OCI-LY1 (cell line): ENCODE data around the gene SECTM1.

ENCODE experiments used
- H2AFZ ChIP-seq: fragments of 200-600 bp; sonication (generic), shearing (Covaris generic); 2 replicates; pipeline ENCODE4 v1.6.0; 2014; ENCODE audit warnings: antibody characterized with exemption, mild to moderate bottlenecking, low read length
- H3F3A ChIP-seq: fragments of 200-600 bp; sonication (generic), shearing (Covaris generic); 2 replicates; pipeline ENCODE4 v1.6.0; 2014; ENCODE audit warnings: mild to moderate bottlenecking, antibody characterized with exemption, low read length, moderate library complexity; ENCODE audit not compliant: insufficient read depth
- H3K27ac ChIP-seq: fragments of 200-600 bp; sonication (generic); 2 replicates; pipeline ENCODE4 v1.5.1; 2014; ENCODE audit warnings: low read length, mixed run types, mild to moderate bottlenecking, low read depth; ENCODE audit not compliant: poor library complexity, severe bottlenecking
- H3K27me3 ChIP-seq: fragments of 200-600 bp; sonication (generic); 2 replicates; pipeline ENCODE4 v1.6.0; 2014; ENCODE audit warnings: antibody characterized with exemption, mild to moderate bottlenecking, low read length, moderate library complexity; ENCODE audit not compliant: insufficient read depth
- H3K36me3 ChIP-seq: fragments of 200-600 bp; sonication (generic); 2 replicates; pipeline ENCODE4 v1.6.1; 2014; ENCODE audit warnings: mild to moderate bottlenecking, antibody characterized with exemption, low read length, moderate library complexity, mixed read lengths; ENCODE audit not compliant: insufficient read depth
- H3K4me1 ChIP-seq: fragments of 200-600 bp; sonication (generic); 2 replicates; pipeline ENCODE4 v1.5.1; 2014; ENCODE audit warnings: mild to moderate bottlenecking, low read length, moderate library complexity; ENCODE audit not compliant: insufficient read depth, severe bottlenecking
- H3K4me2 ChIP-seq: fragments of 200-600 bp; sonication (generic), shearing (Covaris generic); 2 replicates; pipeline ENCODE4 v1.6.1; 2014; ENCODE audit warnings: low read length
- H3K4me3 ChIP-seq: fragments of 200-600 bp; sonication (generic); 2 replicates; pipeline ENCODE4 v1.5.1; 2014; ENCODE audit warnings: low read length, low read depth, mild to moderate bottlenecking, mixed read lengths; ENCODE audit not compliant: poor library complexity, severe bottlenecking
- H3K79me2 ChIP-seq: fragments of 200-600 bp; shearing (Covaris generic); 2 replicates; pipeline ENCODE4 v1.6.1; 2016; ENCODE audit warnings: mixed run types, low read length, mixed read lengths; ENCODE audit not compliant: insufficient read depth
- H3K9ac ChIP-seq: fragments of 200-600 bp; sonication (generic), shearing (Covaris generic); 2 replicates; pipeline ENCODE4 v1.6.1; 2014; ENCODE audit warnings: mild to moderate bottlenecking, low read length, mixed read lengths
- H3K9me2 ChIP-seq: fragments of 200-600 bp; sonication (generic), shearing (Covaris generic); 2 replicates; pipeline ENCODE4 v1.6.1; 2014; ENCODE audit warnings: low read depth, mild to moderate bottlenecking, low read length, mixed read lengths
- H3K9me3 ChIP-seq: fragments of 200-600 bp; shearing (Covaris generic); 2 replicates; pipeline ENCODE4 v1.6.1; 2014; ENCODE audit warnings: low read length, mixed read lengths
- H4K20me1 ChIP-seq: fragments of 200-600 bp; sonication (generic), shearing (Covaris generic); 2 replicates; pipeline ENCODE4 v1.6.0; 2016; ENCODE audit warnings: mild to moderate bottlenecking, low read length; ENCODE audit not compliant: insufficient read depth
- EZH2 ChIP-seq: fragments of 200-600 bp; sonication (generic), shearing (Covaris generic); IDR thresholded peaks from 2 replicates; pipeline ENCODE4 v1.8.0; 2017; ENCODE audit warnings: borderline replicate concordance, mixed run types, mild to moderate bottlenecking, antibody characterized with exemption, low read length, moderate library complexity, mixed read lengths
- TF ChIP-seq, protein P1 (sequence below): fragments of 200-600 bp; sonication (generic), shearing (Covaris generic); IDR thresholded peaks from 2 replicates; pipeline ENCODE4 v1.5.1; 2017; ENCODE audit warnings: mild to moderate bottlenecking, antibody characterized with exemption, low read length, moderate library complexity, mixed read lengths

Gene SECTM1

DNA sequence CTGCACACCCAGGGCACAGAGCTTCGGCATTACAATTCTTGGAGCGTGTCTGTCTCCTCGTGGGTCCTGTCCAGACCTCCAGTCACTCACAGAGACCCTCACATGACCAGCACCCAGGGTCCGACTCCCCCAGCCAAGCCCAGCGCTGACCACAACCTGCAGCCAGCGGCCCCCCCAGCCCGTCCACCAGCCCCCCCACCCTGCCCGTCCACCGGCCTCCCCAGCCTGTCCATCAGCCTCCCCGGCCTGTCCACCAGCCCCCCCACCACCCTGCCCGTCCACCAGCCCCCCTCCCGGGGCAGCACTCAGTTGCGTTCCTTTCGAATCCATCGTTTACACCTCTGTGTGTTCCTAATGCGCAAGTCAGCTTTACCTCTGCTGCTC is 5.8 kb downstream of the SECTM1 start:
- Histone ChIP-seq H3K27me3 (peaks cover 16% of the 10 kb centered on the region), H4K20me1 (no peaks in the 10 kb centered on the region), H2AFZ (no peak overlapping the region), H3K27ac (no peak overlapping the region), H3K4me3 (no peak overlapping the region), H3K9ac (no peak overlapping the region), H3K36me3 (no peaks in the 10 kb centered on the region), H3F3A (no peaks in the 10 kb centered on the region), H3K9me3 (no peaks in the 10 kb centered on the region), H3K4me2 (no peak overlapping the region), H3K4me1 (no peaks in the 10 kb centered on the region), H3K79me2 (no peaks in the 10 kb centered on the region), H3K9me2 (no peaks in the 10 kb centered on the region)
- TF ChIP-seq, protein P1, sequence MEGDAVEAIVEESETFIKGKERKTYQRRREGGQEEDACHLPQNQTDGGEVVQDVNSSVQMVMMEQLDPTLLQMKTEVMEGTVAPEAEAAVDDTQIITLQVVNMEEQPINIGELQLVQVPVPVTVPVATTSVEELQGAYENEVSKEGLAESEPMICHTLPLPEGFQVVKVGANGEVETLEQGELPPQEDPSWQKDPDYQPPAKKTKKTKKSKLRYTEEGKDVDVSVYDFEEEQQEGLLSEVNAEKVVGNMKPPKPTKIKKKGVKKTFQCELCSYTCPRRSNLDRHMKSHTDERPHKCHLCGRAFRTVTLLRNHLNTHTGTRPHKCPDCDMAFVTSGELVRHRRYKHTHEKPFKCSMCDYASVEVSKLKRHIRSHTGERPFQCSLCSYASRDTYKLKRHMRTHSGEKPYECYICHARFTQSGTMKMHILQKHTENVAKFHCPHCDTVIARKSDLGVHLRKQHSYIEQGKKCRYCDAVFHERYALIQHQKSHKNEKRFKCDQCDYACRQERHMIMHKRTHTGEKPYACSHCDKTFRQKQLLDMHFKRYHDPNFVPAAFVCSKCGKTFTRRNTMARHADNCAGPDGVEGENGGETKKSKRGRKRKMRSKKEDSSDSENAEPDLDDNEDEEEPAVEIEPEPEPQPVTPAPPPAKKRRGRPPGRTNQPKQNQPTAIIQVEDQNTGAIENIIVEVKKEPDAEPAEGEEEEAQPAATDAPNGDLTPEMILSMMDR, result no peak
- no peak for TF ChIP-seq EZH2

DNA sequence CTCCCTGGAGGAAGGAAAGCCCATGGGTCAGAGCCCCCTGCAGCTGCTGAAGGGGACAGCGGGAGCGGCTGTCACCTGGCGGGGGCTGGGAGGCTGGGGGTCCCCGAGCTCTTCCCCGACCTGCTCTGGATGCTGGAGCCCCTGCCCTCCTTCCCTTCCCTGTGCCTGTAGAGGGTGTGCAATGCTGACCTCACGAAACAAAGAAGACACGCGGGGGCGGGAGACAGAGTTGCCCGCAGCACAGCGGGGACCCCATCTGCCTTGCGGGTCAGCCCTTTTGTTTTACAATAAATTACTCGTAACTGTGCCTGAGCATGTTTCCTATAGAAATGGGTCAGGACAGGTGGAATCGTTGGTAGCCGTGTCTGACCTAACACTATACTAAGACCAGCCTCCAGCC is 6.3 kb downstream of the SECTM1 start:
- Histone ChIP-seq H2AFZ (no peak overlapping the region), H3K9ac (no peak overlapping the region), H3K4me3 (no peak overlapping the region), H3K79me2 (no peaks in the 10 kb centered on the region), H3K36me3 (no peaks in the 10 kb centered on the region), H3K9me2 (no peaks in the 10 kb centered on the region), H3K27me3 (peaks cover 17% of the 10 kb centered on the region), H3K4me2 (no peak overlapping the region), H3K9me3 (no peaks in the 10 kb centered on the region), H3K27ac (no peak overlapping the region), H3F3A (no peaks in the 10 kb centered on the region), H3K4me1 (no peaks in the 10 kb centered on the region), H4K20me1 (no peaks in the 10 kb centered on the region)
- no peak for TF ChIP-seq EZH2
- TF ChIP-seq, protein P1, result no peak

DNA sequence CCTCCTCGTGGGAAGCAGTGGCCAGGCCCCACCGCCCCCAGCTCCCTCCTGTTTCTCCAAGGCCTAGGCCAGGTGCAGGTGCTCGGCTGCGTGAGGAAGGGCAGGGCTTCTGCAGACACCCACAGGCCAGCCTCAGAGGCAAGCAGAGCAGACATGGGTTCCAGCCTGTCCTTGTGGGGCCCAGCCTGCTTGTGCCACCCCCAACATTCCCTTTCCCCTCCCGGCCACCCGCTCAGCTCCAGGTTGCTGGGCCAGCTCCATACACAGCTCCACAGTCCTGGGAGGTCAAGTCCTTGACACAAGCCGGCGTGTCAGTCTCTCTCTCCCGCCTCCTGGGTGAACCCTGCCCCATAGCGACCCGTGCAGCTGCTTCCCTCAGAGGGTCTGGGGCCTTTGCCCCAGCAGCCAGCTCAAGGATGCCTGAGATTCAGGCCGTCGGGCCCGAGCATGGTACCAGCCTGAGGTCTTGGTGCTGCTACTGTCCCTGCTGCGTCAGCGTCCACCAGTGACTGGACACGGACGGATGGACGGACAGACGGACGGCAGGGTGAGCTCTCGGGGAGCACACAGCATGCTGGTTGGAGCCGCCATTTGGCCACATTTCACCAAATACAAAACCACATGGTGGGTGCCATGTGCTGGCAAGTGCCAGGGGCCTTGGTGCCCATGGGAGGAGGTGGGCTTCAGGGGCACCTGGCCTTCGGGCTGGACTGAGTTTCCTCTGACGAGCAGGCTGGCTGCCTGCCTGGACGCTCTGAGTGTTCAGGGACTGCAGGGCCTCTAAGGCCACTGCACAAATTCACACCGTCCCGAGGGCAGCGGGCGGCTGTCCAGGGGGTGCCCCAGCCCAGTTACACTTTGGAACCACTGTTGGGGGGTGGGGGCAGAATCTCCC is 8.0 kb downstream of the SECTM1 start:
- H3K4me1 ChIP-seq, result peaks cover 10% of the 10 kb centered on the region
- no peak overlapping the region for H3K27ac ChIP-seq
- H3K27me3 ChIP-seq, result peaks cover 14% of the 10 kb centered on the region
- H3K36me3 ChIP-seq, result no peaks in the 10 kb centered on the region
- H3K4me3 ChIP-seq, result no peak overlapping the region
- no peaks in the 10 kb centered on the region for H3K79me2 ChIP-seq
- no peak overlapping the region for H3K4me2 ChIP-seq
- no peak overlapping the region for H3K9ac ChIP-seq
- H4K20me1 ChIP-seq, result no peaks in the 10 kb centered on the region
- no peak for TF ChIP-seq EZH2
- TF ChIP-seq, protein P1, result no peak
- no peaks in the 10 kb centered on the region for H3K9me2 ChIP-seq
- no peaks in the 10 kb centered on the region for H3F3A ChIP-seq
- no peak overlapping the region for H2AFZ ChIP-seq
- H3K9me3 ChIP-seq, result no peaks in the 10 kb centered on the region
